A549 (cell line): ENCODE results near the gene CBX5. TPM values are rescaled to one million over a fixed set of nuclear protein-coding genes. Genes with fewer than 3 reads are reported as not detected.
"Not testable (repeated sequence)": the region's sequence is repeated elsewhere in the genome, so short reads cannot be mapped to it uniquely, and the experiment has no call there.

Experiments
- ATAC-seq, 2 experiments: fragments of 200-7000 bp in 1 of 2; fragments of >200 bp in 1 of 2; cut with Nextera tagmentation in 1 of 2; cut with Tn5 transposase in 1 of 2; 3 replicates each; pipeline versions ENCODE4 v1.8.0 to v1.9.1; 2018 to 2020; ENCODE audit warnings: mild to moderate bottlenecking in 1 of 2, moderate library complexity in 1 of 2
- CTCF ChIA-PET: fragments of 300-600 bp; sonication (Branson Sonifier 250); formaldehyde crosslinking; extraction: SDS; loops from one replicate; lab custom pipeline; 2021; ENCODE audit warnings: antibody characterized with exemption, inconsistent platforms; lab: Yijun Ruan, JAX
- POLR2A ChIA-PET: fragments of 350-600 bp; formaldehyde crosslinking; extraction: SDS; loops from one replicate; lab custom pipeline; 2021; ENCODE audit warnings: antibody characterized with exemption, inconsistent platforms; lab: Yijun Ruan, JAX
- DNase-seq, 2 experiments: peaks; one replicate each; pipeline versions ENCODE4 v3.0.0 to v3.0.0-alpha.2; 2011 to 2016; ENCODE audit warnings: low read depth in 1 of 2, low spot score in 1 of 2
- FAIRE-seq: peaks from 2 replicates; lab custom pipeline; 2011; peaks lifted over from hg19 to GRCh38; lab: Jason Lieb, UNC
- H3K27ac ChIP-seq, 2 experiments: fragments of >200 bp; sonication (Bioruptor Twin); formaldehyde crosslinking; 3 replicates each; pipeline ENCODE4 v1.5.1; 2016 to 2017
- H3K4me1 ChIP-seq: fragments of >200 bp; sonication (Bioruptor Twin); formaldehyde crosslinking; 3 replicates; pipeline ENCODE4 v1.6.1; 2016
- H3K4me2 ChIP-seq: fragments of >200 bp; sonication (Bioruptor Twin); formaldehyde crosslinking; 3 replicates; pipeline ENCODE4 v1.6.1; 2016
- H3K4me3 ChIP-seq: fragments of >200 bp; sonication (Bioruptor Twin); formaldehyde crosslinking; 3 replicates; pipeline ENCODE4 v1.5.1; 2016
- H3K9me3 ChIP-seq: fragments of >200 bp; sonication (Bioruptor Twin); formaldehyde crosslinking; 3 replicates; pipeline ENCODE4 v1.6.1; 2016
- CHD2 ChIP-seq: fragments of 150-350 bp; IDR thresholded peaks from 2 replicates; pipeline ENCODE4 v1.6.1; 2014; ENCODE audit warnings: low read length; ENCODE audit not compliant: partially characterized antibody
- EHF ChIP-seq: fragments of 250-450 bp; sonication (Bioruptor Pico); IDR thresholded peaks from 2 replicates; pipeline ENCODE4 v1.5.0; 2020; ENCODE audit warnings: mild to moderate bottlenecking
- HDAC2 ChIP-seq: fragments of 200-600 bp; sonication (generic); IDR thresholded peaks from 2 replicates; pipeline ENCODE4 v1.6.1; 2016
- MAFK ChIP-seq: fragments of 450-650 bp; IDR thresholded peaks from 2 replicates; pipeline ENCODE4 v1.6.1; 2014; ENCODE audit not compliant: partially characterized antibody
- NFE2L2 ChIP-seq: fragments of 150-350 bp; conservative IDR thresholded peaks from 2 replicates; pipeline ENCODE4 v1.6.1; 2014; ENCODE audit warnings: low read length
- RFX5 ChIP-seq: fragments of 450-650 bp; IDR thresholded peaks from 2 replicates; pipeline ENCODE4 v1.7.1; 2014; ENCODE audit warnings: antibody characterized with exemption, mild to moderate bottlenecking, moderate library complexity
- RNF2 ChIP-seq: fragments of 200-600 bp; sonication (generic); IDR thresholded peaks from 2 replicates; pipeline ENCODE4 v1.6.1; 2016; ENCODE audit warnings: low read depth, mild to moderate bottlenecking, antibody characterized with exemption, moderate library complexity, borderline replicate concordance
- ZFP36 ChIP-seq: fragments of 450-650 bp; IDR thresholded peaks from 2 replicates; pipeline ENCODE4 v1.6.1; 2014; ENCODE audit warnings: borderline replicate concordance; ENCODE audit not compliant: partially characterized antibody
- WGBS: methylation state at CpG from one replicate; pipeline ENCODE4 v1.1.6; 2017; ENCODE audit errors: missing lambda C conversion rate; 5-methylcytosine and 5-hydroxymethylcytosine counted together
- polyA plus RNA-seq, 4 experiments: library from polyadenylated mRNA; depleted of rRNA in 3 of 4; stranded (reverse); fragments of >200 nt; fragmentation: RNase III in 1 of 4; extraction: RNeasy Plus Mini Kit Qiagen cat#74134 plus additional on column Dnase treatment in 1 of 4; gene quantifications; 2 replicates in 3 of 4; 3 replicates in 1 of 4; pipeline ENCODE4 v1.2.3, GENCODE V29; 2011 to 2017
- TF ChIP-seq, protein P1 (sequence below): fragments of 200-600 bp; sonication (generic); IDR thresholded peaks from 2 replicates; pipeline ENCODE4 v1.6.1; 2016; ENCODE audit warnings: antibody characterized with exemption, mild to moderate bottlenecking, moderate library complexity
- TF ChIP-seq, protein P2 (sequence below): fragments of >200 bp; sonication (Bioruptor Twin); formaldehyde crosslinking; IDR thresholded peaks from 3 replicates; pipeline ENCODE4 v1.6.1; 2016

The CBX5 gene
- polyA plus RNA-seq, 2 of the 4 experiments (the other 2 are of a cell fraction): 39.5 to 129 TPM

DNA sequence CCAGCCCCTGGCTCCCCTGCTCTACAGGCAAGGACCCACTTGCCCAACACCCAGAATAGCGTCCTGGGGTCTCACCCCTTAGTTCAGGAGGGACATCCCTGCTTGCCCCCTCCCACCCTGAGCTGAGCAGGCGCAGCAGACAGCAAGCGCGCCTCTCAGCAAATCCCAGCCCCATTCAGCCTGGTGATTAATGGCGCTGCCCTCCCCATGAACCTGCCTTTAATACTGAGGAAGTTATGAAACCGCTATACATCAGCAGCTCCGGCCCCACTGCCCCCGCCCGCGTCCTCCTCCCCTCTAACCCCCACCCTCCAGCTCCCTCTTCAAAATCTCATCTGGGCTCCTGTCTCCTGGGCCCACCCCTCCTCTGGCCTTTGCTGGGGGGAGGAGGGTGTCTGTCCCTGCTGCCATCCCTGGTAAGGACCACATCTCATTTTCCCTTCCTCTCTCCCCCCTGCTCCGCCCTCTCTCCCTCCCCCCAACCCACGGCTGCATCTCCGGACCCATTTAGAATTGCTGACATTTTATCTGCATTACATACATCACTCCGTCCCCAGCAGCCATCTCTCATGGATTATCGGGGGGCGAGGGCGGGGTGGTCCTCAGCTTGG, 84.1 kb downstream of the CBX5 start:
- peak overlapping the region in 1 of 2 experiments; percentile 66; a peak in 3 of 6 replicates for H3K27ac ChIP-seq
- no peak for FAIRE-seq
- peaks cover 21% of the 10 kb centered on the region for H3K4me1 ChIP-seq
- peak overlapping the region; percentile 49 for H3K4me2 ChIP-seq
- no peaks in the 10 kb centered on the region for H3K9me3 ChIP-seq
- TF ChIP-seq CHD2 (no peak), ZFP36 (no peak)
- TF ChIP-seq, protein P1, sequence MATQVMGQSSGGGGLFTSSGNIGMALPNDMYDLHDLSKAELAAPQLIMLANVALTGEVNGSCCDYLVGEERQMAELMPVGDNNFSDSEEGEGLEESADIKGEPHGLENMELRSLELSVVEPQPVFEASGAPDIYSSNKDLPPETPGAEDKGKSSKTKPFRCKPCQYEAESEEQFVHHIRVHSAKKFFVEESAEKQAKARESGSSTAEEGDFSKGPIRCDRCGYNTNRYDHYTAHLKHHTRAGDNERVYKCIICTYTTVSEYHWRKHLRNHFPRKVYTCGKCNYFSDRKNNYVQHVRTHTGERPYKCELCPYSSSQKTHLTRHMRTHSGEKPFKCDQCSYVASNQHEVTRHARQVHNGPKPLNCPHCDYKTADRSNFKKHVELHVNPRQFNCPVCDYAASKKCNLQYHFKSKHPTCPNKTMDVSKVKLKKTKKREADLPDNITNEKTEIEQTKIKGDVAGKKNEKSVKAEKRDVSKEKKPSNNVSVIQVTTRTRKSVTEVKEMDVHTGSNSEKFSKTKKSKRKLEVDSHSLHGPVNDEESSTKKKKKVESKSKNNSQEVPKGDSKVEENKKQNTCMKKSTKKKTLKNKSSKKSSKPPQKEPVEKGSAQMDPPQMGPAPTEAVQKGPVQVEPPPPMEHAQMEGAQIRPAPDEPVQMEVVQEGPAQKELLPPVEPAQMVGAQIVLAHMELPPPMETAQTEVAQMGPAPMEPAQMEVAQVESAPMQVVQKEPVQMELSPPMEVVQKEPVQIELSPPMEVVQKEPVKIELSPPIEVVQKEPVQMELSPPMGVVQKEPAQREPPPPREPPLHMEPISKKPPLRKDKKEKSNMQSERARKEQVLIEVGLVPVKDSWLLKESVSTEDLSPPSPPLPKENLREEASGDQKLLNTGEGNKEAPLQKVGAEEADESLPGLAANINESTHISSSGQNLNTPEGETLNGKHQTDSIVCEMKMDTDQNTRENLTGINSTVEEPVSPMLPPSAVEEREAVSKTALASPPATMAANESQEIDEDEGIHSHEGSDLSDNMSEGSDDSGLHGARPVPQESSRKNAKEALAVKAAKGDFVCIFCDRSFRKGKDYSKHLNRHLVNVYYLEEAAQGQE: no peak
- no peak for DNase-seq
- H3K4me3 ChIP-seq: no peak overlapping the region
- ChIA-PET POLR2A (interaction anchor here (0.5 to 1.6 kb wide), 3 partner anchors 25 to 187 kb away, joined by 5 to 14 read pairs (median 6); partner anchors contain the start of gene HOXC8), CTCF (interaction anchor here (6.4 to 24.8 kb wide), 4 partner anchors 12 to 210 kb away, joined by 50 to 1074 read pairs (median 338); partner anchors contain the start of genes HOXC10, HOXC5, HOXC6 and HOXC8)
- ATAC-seq: peak in 1 of 2 experiments; percentile 16; a peak in 1 of 6 replicates
- 46% methylated on average over 13 of the region's 17 CpGs for WGBS

DNA sequence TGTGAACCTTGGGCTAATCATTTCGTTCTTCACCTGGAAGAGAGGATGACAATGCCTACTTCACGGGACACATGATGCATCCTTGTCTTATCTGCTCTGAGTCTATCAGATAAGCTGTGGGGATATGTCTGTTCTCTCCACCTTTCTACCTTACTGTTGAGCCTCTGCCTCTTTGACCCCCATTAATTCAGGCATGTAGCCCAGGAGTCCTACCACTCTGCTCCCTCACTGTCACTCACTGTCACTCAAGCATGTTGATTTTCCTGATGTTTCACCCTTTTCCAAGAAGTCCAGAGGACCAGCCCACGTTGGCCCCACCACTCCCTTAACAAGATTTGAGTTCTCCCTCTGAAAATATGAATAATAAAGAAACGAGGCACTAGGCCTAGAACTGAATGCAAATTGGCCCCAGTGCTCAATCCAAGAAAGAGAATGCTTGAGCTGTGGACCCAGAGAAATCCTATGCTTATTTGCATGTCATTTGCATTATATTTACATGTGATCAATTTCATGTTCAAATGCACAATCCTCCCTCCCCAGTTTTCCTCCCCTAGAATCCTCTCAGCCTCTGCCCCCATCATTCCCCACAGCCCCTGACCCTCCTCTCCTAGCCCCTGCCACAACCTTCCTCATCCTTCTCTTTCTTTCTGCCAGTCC, 84.7 kb downstream of the CBX5 start:
- H3K27ac ChIP-seq: peak overlapping the region in 1 of 2 experiments; percentile 66; a peak in 3 of 6 replicates
- no peak for FAIRE-seq
- no peaks in the 10 kb centered on the region for H3K9me3 ChIP-seq
- POLR2A ChIA-PET: interaction anchor here (0.6 to 1.6 kb wide), 2 partner anchors 178 to 186 kb away, joined by 5 to 14 read pairs; partner anchors contain the start of gene HOXC8
- H3K4me1 ChIP-seq: peaks cover 21% of the 10 kb centered on the region
- peak overlapping the region; percentile 49; the same call in 2 of the 3 replicates for H3K4me2 ChIP-seq
- DNase-seq: no peak
- no peak overlapping the region for H3K4me3 ChIP-seq
- TF ChIP-seq HDAC2 (no peak), MAFK (no peak), RNF2 (no peak), RFX5 (no peak), NFE2L2 (no peak), CHD2 (no peak), EHF (CRISPR knock-in tag) (no peak)
- TF ChIP-seq, protein P2, sequence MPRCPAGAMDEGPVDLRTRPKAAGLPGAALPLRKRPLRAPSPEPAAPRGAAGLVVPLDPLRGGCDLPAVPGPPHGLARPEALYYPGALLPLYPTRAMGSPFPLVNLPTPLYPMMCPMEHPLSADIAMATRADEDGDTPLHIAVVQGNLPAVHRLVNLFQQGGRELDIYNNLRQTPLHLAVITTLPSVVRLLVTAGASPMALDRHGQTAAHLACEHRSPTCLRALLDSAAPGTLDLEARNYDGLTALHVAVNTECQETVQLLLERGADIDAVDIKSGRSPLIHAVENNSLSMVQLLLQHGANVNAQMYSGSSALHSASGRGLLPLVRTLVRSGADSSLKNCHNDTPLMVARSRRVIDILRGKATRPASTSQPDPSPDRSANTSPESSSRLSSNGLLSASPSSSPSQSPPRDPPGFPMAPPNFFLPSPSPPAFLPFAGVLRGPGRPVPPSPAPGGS: no peak
- TF ChIP-seq, all 56 proteins: peak for 0
- WGBS: 43% methylated on average over 4 of the region's 4 CpGs
- CTCF ChIA-PET: interaction anchor here (6.4 to 24.8 kb wide), 4 partner anchors 13 to 209 kb away, joined by 50 to 1074 read pairs (median 338); partner anchors contain the start of genes HOXC10, HOXC5, HOXC6 and HOXC8
- ATAC-seq: no peak

DNA sequence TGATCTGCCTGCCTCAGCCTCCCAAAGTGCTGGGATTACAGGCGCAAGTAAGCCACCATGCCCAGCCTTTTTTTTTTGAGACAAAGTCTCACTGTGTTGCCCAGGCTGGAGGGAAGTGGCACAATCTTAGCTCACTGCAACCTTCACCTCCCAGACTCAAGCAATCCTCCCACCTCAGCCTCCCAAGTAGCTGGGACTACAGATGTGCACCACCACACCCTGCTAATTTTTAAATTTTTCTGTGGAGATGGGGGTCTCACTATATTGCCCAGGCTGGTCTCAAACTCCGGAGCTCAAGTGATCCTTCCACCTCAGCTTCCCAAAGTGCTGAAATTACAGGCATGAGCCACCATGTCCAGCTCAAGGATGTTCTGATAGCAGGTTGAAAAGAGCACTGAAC, 85.3 kb downstream of the CBX5 start:
- H3K9me3 ChIP-seq, H3K4me2 ChIP-seq, FAIRE-seq, DNase-seq, ATAC-seq, H3K4me3 ChIP-seq, H3K27ac ChIP-seq: not testable (repeated sequence)
- H3K4me1 ChIP-seq: peaks cover 21% of the 10 kb centered on the region
- WGBS: 56% methylated on average over 2 of the region's 2 CpGs
- ChIA-PET CTCF (interaction anchor here (6.4 to 24.8 kb wide), 4 partner anchors 14 to 208 kb away, joined by 50 to 1074 read pairs (median 338); partner anchors contain the start of genes HOXC10, HOXC5, HOXC6 and HOXC8), POLR2A (interaction anchor here (1.6 kb wide), 1 partner anchor 177 kb away, joined by 14 read pairs; no protein-coding TSS in a partner anchor)
